Astrocyte of the spinal cord (primary cell): Measurements from ENCODE around the gene CALY.

ENCODE experiments used
- DNase-seq: peaks from one replicate; pipeline ENCODE4 v3.0.0; 2011; ENCODE audit warnings: low read depth, low spot score
- H3K4me3 ChIP-seq: 2 replicates; pipeline ENCODE4 v1.5.1; 2011; ENCODE audit warnings: low read depth, mild to moderate bottlenecking, low read length, moderate library complexity
- CTCF ChIP-seq: IDR thresholded peaks from 2 replicates; pipeline ENCODE4 v1.5.1; 2012; ENCODE audit warnings: low read depth, mild to moderate bottlenecking, low read length, inconsistent platforms
- in situ Hi-C: cut with HindIII; loops from 2 replicates; pipeline ENCODE4 v1.10.0; 2017; ENCODE audit warnings: low sequenced_read_pairs

CALY gene

GRCh38 chr10:133276435-133277201, 60.1 kb downstream of the CALY start, which contains the start of gene ADAM8:
Gene ADAM8 (minus strand): TSS chr10:133276868. CDS start chr10:133276817, 51 bp downstream.
- no peak for TF ChIP-seq CTCF
- no peak within 1 kb of the TSS for H3K4me3 ChIP-seq
- in situ Hi-C loops, result no loop called here
- DNase-seq, result no peak

GRCh38 chr10:133276100-133276434, 60.6 kb downstream of the CALY start:
- no peak for TF ChIP-seq CTCF
- DNase-seq, result no peak
- in situ Hi-C loops, result no loop called here
- H3K4me3 ChIP-seq, result no peak overlapping the region

GRCh38 chr10:133275684-133276092, 61.0 kb downstream of the CALY start:
- H3K4me3 ChIP-seq, result no peak overlapping the region
- in situ Hi-C loops, result no loop called here
- no peak for DNase-seq
- no peak for TF ChIP-seq CTCF

GRCh38 chr10:133274751-133275683, 61.7 kb downstream of the CALY start:
- in situ Hi-C loops, result no loop called here
- DNase-seq, result no peak
- peak; percentile 24 for TF ChIP-seq CTCF

More at GRCh38 chr10:133274751-133275683, 61.7 kb downstream of the CALY start:
- H3K4me3 ChIP-seq, result no peak overlapping the region
